GM21381 (cell line): ENCODE measurements around the gene KCP.

Source experiments
- ATAC-seq: cut with Tn5 transposase; IDR thresholded peaks from one replicate; pipeline ENCODE4 v1.9.1; 2021; ENCODE audit warnings: mild to moderate bottlenecking, moderate library complexity; ENCODE audit not compliant: unreplicated experiment

KCP gene

GRCh38 chr7:128908750-128909624 lies 1.5 kb downstream of the KCP start:
- no peak for ATAC-seq

GRCh38 chr7:128906766-128907559 lies 3.5 kb downstream of the KCP start:
- no peak for ATAC-seq

DNA sequence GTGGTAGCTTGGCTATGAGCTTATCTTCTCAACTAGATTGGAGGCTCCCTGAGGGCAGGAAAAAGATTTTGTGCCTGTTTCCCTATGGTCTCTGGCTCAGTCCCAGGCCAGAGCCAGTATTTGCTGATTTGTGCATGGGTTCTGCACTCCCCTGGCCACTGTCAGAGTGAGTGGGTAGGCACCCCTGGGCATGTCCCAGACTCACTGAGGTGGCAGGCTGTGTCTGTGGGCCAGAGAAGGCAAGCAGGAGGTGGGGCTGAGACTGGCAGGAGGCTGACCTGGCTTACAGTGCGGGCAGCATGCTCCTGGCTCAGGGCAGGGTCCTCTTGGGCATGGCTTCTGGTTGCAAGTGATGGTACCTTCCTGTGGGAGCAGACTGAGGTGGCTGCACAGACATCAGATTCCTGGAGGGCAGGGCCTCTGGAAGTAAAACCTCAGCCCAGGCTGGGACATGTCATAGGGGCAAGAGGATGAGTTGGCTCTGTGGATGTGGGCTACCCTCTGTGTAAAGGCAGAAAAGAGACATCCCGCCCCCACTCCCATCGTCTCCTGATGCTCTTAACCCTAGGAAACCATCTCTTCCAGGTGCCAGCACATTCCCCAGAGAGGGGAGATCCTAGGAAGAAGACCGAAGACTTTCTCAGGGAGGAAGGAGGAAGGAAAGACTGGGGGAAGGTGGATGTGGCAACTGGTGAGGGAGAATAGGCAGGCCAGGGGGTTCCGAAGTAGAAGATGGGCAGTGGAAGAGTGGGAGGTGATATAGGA lies 4.3 kb downstream of the KCP start:
- no peak for ATAC-seq

DNA sequence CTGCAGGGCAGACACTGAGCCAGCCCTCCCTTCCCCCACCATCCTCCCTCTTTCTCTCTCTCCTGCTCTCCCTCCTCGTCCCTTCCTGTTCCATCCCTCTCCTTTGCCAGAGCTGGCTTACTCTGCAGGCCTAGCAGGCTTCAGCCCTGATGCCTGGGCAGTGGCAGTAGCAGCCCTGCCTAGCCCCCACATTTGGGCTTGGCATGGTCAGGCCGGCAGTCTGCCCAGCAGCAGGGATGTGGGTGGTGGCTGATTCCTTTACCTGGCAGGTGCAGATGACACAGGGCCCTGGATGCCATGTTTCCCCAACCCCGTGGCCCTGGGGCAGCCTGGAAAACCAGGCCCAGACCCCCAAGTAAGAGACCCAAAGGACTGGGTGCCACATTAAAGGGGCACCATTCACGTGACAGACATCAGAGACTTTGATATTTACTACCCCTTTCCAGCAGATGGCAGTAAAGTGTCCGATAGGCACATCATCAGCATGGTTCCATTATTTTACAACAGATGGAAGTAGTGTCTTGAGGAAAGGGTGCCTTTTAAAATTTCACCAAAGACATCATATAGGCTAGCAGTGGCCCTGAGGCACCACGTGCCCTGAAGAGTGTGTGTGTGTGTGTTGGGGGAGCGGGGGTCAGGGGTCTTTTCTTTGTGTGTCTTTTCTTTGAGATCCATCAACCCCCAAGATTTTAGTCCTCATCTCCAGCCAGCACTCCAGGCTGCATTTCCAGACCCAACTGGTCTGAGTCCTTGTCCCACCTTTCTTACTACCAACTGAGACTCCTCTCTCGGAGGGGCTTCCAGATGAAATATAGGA lies 5.9 kb downstream of the KCP start:
- no peak for ATAC-seq

GRCh38 chr7:128903621-128904361 lies 6.7 kb downstream of the KCP start:
- ATAC-seq = no peak

- ATAC-seq = no peak
Observed at GRCh38 chr7:128902761-128903585, 7.5 kb downstream of the KCP start.

- ATAC-seq = no peak
Observed at GRCh38 chr7:128900237-128900636, 10.3 kb downstream of the KCP start.

- no peak for ATAC-seq
Observed at GRCh38 chr7:128899392-128899791, 11.1 kb downstream of the KCP start.

DNA sequence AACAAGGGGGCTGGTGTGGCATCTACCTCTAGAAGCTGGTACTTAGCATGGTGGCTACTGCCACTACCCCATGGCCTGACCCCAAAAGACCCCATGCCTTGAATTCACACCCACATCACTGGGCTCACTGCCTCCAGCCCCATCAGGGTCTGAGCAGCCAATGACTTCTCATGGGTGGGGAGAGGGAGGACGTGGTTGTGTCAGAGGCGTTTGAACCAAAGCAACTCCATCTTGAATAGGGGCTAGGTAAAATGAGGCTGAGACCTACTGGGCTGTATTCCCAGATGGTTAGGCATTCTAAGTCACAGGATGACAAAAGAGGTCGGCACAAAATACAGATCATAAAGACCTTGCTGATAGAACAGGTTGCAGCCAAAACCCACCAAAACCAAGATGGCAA lies 15.2 kb downstream of the KCP start:
- no peak for ATAC-seq

DNA sequence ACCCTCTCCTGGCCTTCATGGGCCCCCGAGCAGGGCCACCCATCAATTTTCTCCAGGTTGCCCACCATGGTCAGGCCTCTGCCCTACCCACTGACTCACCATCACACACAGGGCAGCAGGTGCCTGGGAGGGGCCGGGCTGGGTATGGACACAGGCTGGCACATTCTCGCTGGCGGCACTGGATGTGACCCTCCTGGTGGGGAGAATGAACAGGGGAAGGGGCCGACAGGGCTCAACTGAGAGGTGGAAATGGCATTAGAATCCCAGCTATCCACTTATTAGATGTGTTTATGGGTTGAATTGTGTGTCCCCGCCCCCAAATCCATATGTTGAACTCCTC lies 16.4 kb downstream of the KCP start:
- no peak for ATAC-seq

DNA sequence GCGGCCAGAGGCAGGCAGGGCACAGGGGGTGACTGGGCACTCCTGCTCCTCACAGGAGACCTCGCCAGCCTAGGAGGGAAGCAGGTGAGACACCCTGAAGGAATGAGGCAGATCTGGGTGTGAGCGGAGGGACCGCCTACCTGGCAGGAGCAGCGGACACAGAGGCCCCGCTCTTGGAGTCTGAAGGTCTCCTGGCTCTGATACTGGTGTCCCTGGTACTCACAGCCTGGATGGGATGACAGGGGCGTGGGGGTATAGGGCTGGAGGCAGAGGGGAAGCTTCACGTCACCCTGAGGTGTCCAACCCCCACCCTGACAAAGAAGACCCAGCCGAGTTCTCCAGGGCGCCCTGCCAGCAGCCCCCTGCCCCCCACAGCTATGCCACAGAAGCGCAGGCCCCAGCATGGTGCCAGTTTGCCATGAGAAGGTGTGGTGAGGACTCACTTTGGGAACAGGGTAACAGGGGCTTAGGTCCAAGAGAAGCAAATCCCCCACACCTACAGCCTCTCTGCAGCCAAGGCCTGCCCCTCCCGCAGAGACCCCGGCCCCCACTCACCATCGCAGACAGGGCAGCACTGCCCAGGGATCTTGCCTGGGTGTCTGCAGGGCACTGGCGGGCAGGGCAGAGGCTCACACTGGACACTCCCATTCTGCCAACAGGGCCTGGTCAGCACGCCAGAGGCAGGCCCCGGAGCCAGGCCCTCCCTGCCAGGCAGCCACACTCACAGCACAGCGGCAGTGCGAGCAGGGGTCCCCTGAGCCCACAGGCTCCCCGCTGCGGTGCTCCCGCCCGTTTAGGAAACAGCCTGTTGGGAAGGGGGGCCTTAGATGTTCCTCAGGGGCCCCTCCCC lies 17.0 kb downstream of the KCP start:
- ATAC-seq = no peak

DNA sequence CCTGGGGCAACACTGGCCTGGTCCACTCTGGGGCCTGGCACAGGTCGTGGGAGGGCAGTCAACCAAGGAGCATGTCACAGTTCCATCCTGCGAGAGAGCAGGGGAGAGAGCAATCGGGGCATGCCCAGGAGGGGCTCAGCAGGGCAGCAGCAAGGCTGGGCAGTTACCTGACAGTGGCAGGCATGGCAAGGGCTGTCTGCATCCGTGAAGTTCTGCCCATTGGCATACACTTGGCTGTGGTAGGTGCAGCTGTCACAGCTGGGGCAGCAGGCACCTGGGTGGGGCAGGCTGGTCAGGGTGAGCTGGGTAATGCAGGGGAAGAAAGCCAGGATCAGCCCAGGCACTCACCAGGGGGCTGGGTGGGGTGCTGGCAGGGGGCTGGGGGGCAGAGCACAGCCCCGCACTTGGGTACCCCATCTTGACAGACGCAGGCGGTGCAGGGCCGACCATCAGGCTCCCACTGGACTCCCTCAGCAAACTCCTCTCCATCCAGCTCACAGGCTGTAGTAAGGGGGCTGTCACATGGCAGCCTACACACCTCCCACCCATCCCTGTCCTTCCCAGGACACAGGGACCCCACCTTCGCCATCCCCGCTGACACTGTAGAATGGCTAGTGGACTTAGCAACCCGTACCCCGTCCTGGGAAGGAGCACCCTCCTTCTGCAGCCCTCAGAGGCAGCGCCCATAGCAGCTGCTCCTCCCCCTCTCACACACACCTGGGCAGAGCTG lies 17.8 kb downstream of the KCP start:
- ATAC-seq = no peak

DNA sequence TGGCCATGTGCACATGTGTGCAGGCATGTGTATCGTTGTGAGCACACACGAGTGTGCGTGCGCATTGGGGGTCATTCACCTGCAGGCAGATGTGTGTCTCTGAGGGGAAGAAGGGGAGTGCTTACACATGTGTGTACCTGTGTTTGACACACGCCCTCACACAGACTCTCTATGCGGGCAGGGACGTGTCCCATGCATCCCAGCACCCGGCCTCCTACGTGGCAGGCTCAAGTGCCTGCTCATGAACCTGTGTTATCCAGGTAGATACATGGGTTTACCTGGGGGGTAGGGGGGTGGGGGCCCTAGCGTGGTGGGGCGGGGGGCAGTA lies 18.6 kb downstream of the KCP start:
- ATAC-seq = no peak

DNA sequence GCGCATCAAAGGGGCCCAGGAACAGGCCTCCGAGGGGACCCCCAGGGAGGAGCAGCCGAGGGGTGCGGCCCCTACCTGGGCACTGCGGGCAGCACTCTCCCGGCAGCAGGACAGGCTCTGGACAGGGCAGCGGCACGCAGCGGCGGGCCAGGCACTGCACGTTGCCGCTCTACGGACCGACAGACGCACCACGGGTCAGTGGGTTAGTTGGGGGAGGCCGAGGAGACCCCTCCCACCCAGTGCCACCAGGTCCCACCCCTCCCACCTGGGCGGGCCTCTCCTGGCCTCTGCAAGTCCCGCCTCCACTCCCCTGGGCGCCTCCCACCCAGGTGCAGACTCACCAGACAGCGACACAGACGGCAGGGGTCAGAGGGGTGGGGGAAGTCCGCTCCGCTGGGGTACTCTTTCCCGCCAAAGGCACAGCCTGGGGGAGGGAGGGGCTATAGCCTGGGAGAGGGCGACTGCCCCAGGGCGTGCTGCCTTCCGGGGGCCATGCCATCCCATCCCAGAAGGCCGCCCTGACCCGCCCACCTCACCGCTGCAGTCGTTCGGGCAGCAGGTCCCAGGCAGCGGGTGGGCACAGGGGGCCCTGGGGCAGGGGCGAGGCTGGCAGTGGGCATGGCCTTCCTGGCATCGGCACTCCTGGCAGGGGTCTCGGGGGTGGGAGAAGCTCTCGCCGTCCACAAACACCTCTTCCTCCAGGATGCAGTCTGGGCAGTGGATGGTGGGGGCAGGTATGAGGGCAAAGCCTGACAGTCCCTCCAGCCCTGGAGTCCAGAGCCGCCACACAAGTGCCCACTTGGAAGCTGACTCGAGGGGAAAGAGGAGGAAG lies 19.2 kb downstream of the KCP start:
- ATAC-seq = no peak

GRCh38 chr7:128890306-128891109 lies 20.0 kb downstream of the KCP start:
- ATAC-seq = no peak

GRCh38 chr7:128889121-128889520 lies 21.4 kb downstream of the KCP start:
- ATAC-seq = no peak
